Pericardium fibroblast (primary cell): Measurements from ENCODE around the gene CCDC138. TPM values are rescaled to one million over a fixed set of nuclear protein-coding genes. Genes with fewer than 3 reads are reported as not detected.

Experiments
- total RNA-seq: library from RNA; depleted of rRNA; stranded (reverse); fragments of >200 nt; gene quantifications from 2 replicates; pipeline ENCODE4 v1.2.3, GENCODE V29; 2015

CCDC138 gene
- total RNA-seq: 3.0 and 3.3 TPM in 2 replicates

GRCh38 chr2:108786354-108787215, at the start of gene CCDC138:
Gene CCDC138 (plus strand): TSS chr2:108786771. CDS start chr2:108786823, 52 bp downstream.

Other genes starting within 250 kb of the CCDC138 start
- gene RANBP2, start 67.3 kb upstream of the CCDC138 start, total RNA-seq: 25.1 and 29.5 TPM in 2 replicates
- gene EDAR, start 202.4 kb downstream of the CCDC138 start, total RNA-seq: not detected in 2 replicates